22Rv1 (cell line): ENCODE measurements around the gene RGS3.

Experiments
- CTCF ChIP-seq: fragments of 450-650 bp; IDR thresholded peaks from 2 replicates; pipeline ENCODE4 v1.5.1; 2017; ENCODE audit warnings: mild to moderate bottlenecking
- ZFX ChIP-seq: fragments of 450-650 bp; IDR thresholded peaks from 2 replicates; pipeline ENCODE4 v1.6.1; 2017; ENCODE audit warnings: antibody characterized with exemption, borderline replicate concordance

GRCh38 chr9:113582698-113583200 lies 119.2 kb downstream of the RGS3 start:
- TF ChIP-seq CTCF (no peak), ZFX (no peak)
